NK-92 treated with Interleukin-12 subunit alpha and Interleukin-12 subunit beta, amount 100 ng/mL, for 24 hours (cell line): ENCODE data around the gene HSD3B1.
"Not testable (repeated sequence)": the region's sequence is repeated elsewhere in the genome, so short reads cannot be mapped to it uniquely, and the experiment has no call there.

ENCODE experiments used
- DNase-seq: peaks from one replicate; lab custom pipeline; 2025; lab: John Stamatoyannopoulos, UW

Gene HSD3B1

GRCh38 chr1:119553302-119554071 is 46.5 kb downstream of the HSD3B1 start:
- DNase-seq: not testable (repeated sequence)

GRCh38 chr1:119554183-119554582 is 47.2 kb downstream of the HSD3B1 start:
- DNase-seq: no peak

- no peak for DNase-seq
Observed at GRCh38 chr1:119556423-119556822, 49.4 kb downstream of the HSD3B1 start.

- DNase-seq: not testable (repeated sequence)
Observed at GRCh38 chr1:119560402-119560801, 53.4 kb downstream of the HSD3B1 start.

- no peak for DNase-seq
Observed at GRCh38 chr1:119564548-119564947, 57.5 kb downstream of the HSD3B1 start.
